ENCODE measurements around the gene ASTL.

The ASTL gene

GRCh38 chr2:96128456-96128855 is 9.8 kb downstream of the ASTL start:
- Histone ChIP-seq H3K9me3 (ENCODE audit: insufficient read depth, low read length, severe bottlenecking) (no peaks in the 10 kb centered on the region), H3K4me3 (ENCODE audit: low read depth in 1 of 2, low read length in 2 of 2) (no peak overlapping the region), H2AFZ (ENCODE audit: low read depth, low read length) (no peak overlapping the region), H3K27ac (ENCODE audit: low read length) (no peak overlapping the region), H3K4me1 (ENCODE audit: insufficient read depth, low read length) (no peaks in the 10 kb centered on the region), H3K4me2 (ENCODE audit: insufficient read depth, low read length) (no peak overlapping the region), H3K36me3 (ENCODE audit: insufficient read depth, low read length) (no peaks in the 10 kb centered on the region), H4K20me1 (ENCODE audit: insufficient read depth, low read length) (0 out of 2 replicates have a peak, but pooled peaks cover 5% of the 10 kb centered on the region), H3K9ac (ENCODE audit: low read depth, low read length) (no peak overlapping the region), H3K79me2 (ENCODE audit: insufficient read depth, low read length) (no peaks in the 10 kb centered on the region), H3K27me3 (ENCODE audit: insufficient read depth, low read length, poor library complexity) (peaks cover 3% of the 10 kb centered on the region)
- no peak for ATAC-seq (ENCODE audit: insufficient read depth, low read depth)
- TF ChIP-seq CTCF (IDR thresholded peaks at IDR 0.05; ENCODE audit: borderline replicate concordance, extremely low read depth, low read length, poor library complexity, severe bottlenecking) (no peak), EZH2 (IDR thresholded peaks at IDR 0.05; ENCODE audit: borderline replicate concordance, low read depth, low read length, severe bottlenecking) (no peak)
- no peak for DNase-seq

- Histone ChIP-seq H2AFZ (ENCODE audit: low read depth, low read length) (no peak overlapping the region), H3K9ac (ENCODE audit: low read depth, low read length) (no peak overlapping the region), H3K27me3 (ENCODE audit: insufficient read depth, low read length, poor library complexity) (no peaks in the 10 kb centered on the region)
These were observed 13.7 kb downstream of the ASTL start for GRCh38 chr2:96124406-96125265.

GRCh38 chr2:96123936-96124335 is 14.4 kb downstream of the ASTL start:
- Histone ChIP-seq H3K27me3 (ENCODE audit: insufficient read depth, low read length, poor library complexity) (no peaks in the 10 kb centered on the region), H2AFZ (ENCODE audit: low read depth, low read length) (no peak overlapping the region), H3K79me2 (ENCODE audit: insufficient read depth, low read length) (no peaks in the 10 kb centered on the region), H3K27ac (ENCODE audit: low read length) (no peak overlapping the region), H3K4me1 (ENCODE audit: insufficient read depth, low read length) (no peaks in the 10 kb centered on the region), H3K9ac (ENCODE audit: low read depth, low read length) (no peak overlapping the region), H3K4me2 (ENCODE audit: insufficient read depth, low read length) (no peak overlapping the region), H4K20me1 (ENCODE audit: insufficient read depth, low read length) (no peaks in the 10 kb centered on the region), H3K9me3 (ENCODE audit: insufficient read depth, low read length, severe bottlenecking) (no peaks in the 10 kb centered on the region), H3K36me3 (ENCODE audit: insufficient read depth, low read length) (no peaks in the 10 kb centered on the region), H3K4me3 (ENCODE audit: low read depth in 1 of 2, low read length in 2 of 2) (no peak overlapping the region)
- TF ChIP-seq EZH2 (IDR thresholded peaks at IDR 0.05; ENCODE audit: borderline replicate concordance, low read depth, low read length, severe bottlenecking) (no peak), CTCF (IDR thresholded peaks at IDR 0.05; ENCODE audit: borderline replicate concordance, extremely low read depth, low read length, poor library complexity, severe bottlenecking) (no peak)
- ATAC-seq (ENCODE audit: insufficient read depth, low read depth) (no peak), DNase-seq (no peak)

More at GRCh38 chr2:96124406-96125265, 13.7 kb downstream of the ASTL start:
- H3K4me2 ChIP-seq (ENCODE audit: insufficient read depth, low read length) = no peak overlapping the region
- H3K4me3 ChIP-seq (ENCODE audit: low read depth in 1 of 2, low read length in 2 of 2) = no peak overlapping the region
- no peaks in the 10 kb centered on the region for H3K79me2 ChIP-seq (ENCODE audit: insufficient read depth, low read length)
- no peaks in the 10 kb centered on the region for H3K36me3 ChIP-seq (ENCODE audit: insufficient read depth, low read length)
- ATAC-seq (ENCODE audit: insufficient read depth, low read depth) (no peak), DNase-seq (no peak)
- H4K20me1 ChIP-seq (ENCODE audit: insufficient read depth, low read length) = no peaks in the 10 kb centered on the region
- H3K9me3 ChIP-seq (ENCODE audit: insufficient read depth, low read length, severe bottlenecking) = no peaks in the 10 kb centered on the region
- no peaks in the 10 kb centered on the region for H3K4me1 ChIP-seq (ENCODE audit: insufficient read depth, low read length)
- no peak overlapping the region for H3K27ac ChIP-seq (ENCODE audit: low read length)
- no peak for TF ChIP-seq CTCF (IDR thresholded peaks at IDR 0.05; ENCODE audit: borderline replicate concordance, extremely low read depth, low read length, poor library complexity, severe bottlenecking)
- no peak for TF ChIP-seq EZH2 (IDR thresholded peaks at IDR 0.05; ENCODE audit: borderline replicate concordance, low read depth, low read length, severe bottlenecking)

Measured in DND-41 (cell line).